ENCODE measurements around the gene CFAP99.
"Not testable (repeated sequence)": the region's sequence is repeated elsewhere in the genome, so short reads cannot be mapped to it uniquely, and the experiment has no call there.

CFAP99 gene

GRCh38 chr4:2418650-2419571 lies at the start of gene CFAP99:
TSS of gene CFAP99 (plus strand) at chr4:2418955.
- peak; percentile 96 for DNase-seq (ENCODE audit: low spot score)

DNA sequence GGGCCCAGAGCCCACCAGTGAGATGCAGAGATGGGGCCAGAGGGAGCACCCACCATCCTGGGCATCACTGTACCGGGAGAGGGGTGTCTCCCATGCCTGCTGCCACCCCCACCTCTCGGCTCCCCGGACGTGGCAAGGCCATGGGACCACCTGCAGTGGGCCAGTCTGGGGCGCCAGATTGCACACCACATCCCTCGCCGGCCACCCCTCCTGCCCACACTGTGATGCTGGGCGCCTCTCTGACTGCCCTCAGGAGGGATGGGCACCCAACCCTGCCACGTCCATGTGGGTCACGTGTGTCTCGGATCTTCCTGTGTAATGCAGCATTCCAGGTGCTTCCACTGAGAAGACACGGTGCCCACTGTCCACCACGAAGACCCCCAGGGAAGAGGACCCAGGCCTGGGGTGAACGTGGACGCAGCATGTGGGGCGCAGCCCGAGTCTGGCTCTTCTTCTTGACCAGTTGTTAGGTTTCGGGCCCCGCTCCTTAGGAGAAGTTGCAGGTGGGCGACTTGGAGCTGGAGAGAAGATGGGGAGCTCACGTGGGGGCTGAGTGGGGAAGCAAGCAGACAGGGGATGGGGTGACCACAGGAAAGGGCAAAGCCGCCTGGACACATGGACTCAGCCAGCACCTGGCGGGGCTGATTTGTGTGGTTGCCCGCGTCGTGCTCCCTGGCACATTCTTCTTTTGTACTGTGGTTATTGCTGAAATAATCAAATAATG lies 48.0 kb upstream of the CFAP99 start:
- DNase-seq (ENCODE audit: low spot score): no peak

GRCh38 chr4:2371765-2372487 lies 46.8 kb upstream of the CFAP99 start:
- no peak for DNase-seq (ENCODE audit: low spot score)

DNA sequence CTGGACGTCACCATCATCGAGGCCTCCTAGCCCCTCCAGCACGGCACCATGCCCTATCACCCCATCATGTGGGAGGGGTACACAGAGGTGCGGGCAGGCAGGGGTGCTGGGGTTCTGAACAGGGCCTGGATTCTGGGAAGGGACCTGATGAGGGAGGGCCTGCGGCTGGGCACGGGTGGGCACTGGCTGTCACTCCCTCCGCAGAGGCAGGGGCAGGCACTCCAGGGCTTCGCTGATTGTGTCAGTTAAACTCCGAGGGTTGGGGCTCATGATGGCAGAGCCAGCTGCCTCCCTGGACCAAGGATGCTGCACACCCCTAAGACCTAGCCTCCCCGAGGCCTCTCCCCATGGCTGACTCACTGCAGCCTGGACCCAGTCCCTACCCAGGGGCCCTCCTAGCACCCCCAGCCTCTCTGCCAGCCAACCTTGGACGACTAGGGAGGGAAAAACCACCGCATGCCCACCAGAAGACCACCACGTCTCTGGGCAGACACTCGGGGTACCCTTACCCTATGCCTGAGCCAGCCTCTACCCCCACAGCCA lies 46.2 kb upstream of the CFAP99 start:
- DNase-seq (ENCODE audit: low spot score): no peak

GRCh38 chr4:2373532-2373931 lies 45.2 kb upstream of the CFAP99 start:
- DNase-seq (ENCODE audit: low spot score): no peak

- DNase-seq (ENCODE audit: low spot score): no peak
These were observed 43.3 kb upstream of the CFAP99 start for GRCh38 chr4:2375427-2375826.

GRCh38 chr4:2377241-2377640 lies 41.5 kb upstream of the CFAP99 start:
- no peak for DNase-seq (ENCODE audit: low spot score)

DNA sequence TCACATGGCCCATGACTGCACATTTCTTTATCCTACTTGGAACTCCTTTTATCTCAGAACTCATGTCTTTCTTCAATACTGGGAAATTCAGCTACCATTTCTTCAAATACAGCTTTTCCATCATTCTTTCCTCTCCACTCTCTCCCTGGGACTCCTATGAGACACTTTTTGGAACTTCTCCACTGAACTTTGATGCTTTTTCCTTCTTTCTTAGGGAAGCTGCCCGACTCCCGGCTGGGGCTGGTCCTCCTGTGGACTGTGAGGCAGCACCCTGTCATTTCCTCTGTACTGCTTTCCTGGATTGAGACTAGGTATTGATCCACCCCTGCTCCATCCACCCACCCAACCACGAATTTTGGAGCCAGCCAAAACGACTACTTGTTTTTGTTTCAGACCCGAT lies 40.4 kb upstream of the CFAP99 start:
- DNase-seq (ENCODE audit: low spot score): peak; percentile 35

DNA sequence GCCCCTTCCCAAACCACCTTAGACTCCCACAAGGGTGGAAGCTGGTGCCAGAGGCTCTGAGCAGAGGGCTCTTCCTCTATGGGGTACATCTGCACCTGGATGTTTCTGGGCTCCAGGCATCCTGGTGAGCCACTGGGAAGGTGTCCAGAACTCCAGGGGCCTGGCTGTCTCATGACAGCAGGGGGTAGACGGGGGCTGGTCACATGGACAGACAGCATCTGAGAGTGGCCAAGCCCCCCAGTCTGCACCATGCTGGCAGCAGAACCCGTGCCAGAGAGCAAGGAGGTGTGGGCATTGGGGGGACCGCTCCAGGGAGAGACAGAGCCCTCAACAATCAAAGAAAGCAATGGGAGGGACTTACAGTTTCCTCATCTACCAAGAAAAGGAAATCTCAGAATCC lies 39.9 kb upstream of the CFAP99 start:
- no peak for DNase-seq (ENCODE audit: low spot score)

DNA sequence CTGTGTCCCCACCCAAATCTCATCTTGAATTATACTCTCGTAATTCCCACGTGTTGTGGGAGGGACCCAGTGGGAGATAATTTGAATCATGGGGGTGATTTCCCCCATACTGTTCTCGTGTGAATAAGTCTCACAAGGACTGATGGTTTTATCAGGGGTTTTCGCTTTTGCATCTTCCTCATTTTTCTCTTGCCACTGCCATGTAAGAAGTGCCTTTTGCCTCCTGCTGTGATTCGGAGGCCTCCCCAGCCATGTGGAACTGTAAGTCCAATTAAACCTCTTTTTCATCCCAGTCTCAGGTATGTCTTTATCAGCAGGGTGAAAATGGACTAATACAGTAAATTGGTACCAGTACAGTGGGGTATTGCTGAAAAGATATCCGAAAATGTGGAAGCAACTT lies 38.2 kb upstream of the CFAP99 start:
- not testable (repeated sequence) for DNase-seq (ENCODE audit: low spot score)

DNA sequence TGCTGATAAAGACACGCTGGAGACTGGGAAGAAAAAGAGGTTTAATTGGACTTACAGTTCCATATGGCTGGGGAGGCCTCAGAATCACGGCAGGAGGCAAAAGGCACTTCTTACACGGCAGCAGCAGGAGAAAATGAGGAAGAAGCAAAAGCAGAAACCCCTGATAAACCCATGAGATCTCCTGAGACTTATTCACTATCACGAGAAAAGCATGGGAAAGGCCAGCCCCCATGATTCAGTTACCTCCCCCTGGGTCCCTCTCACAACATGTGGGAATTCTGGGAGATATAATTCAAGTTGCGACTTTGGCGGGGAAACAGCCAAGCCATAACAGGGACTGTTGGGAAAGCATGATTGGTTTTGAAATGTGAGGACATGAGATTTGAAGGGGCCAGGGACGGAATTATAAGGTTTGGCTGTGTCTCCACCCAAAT lies 36.0 kb upstream of the CFAP99 start:
- not testable (repeated sequence) for DNase-seq (ENCODE audit: low spot score)

- not testable (repeated sequence) for DNase-seq (ENCODE audit: low spot score)
These were observed 35.5 kb upstream of the CFAP99 start for GRCh38 chr4:2383220-2383631.

- DNase-seq (ENCODE audit: low spot score): no peak
These were observed 35.0 kb upstream of the CFAP99 start for GRCh38 chr4:2383760-2384159.

GRCh38 chr4:2384245-2384644 lies 34.5 kb upstream of the CFAP99 start:
- DNase-seq (ENCODE audit: low spot score): no peak

- DNase-seq (ENCODE audit: low spot score): no peak
These were observed 33.2 kb upstream of the CFAP99 start for GRCh38 chr4:2385516-2385915.

GRCh38 chr4:2386717-2387116 lies 32.0 kb upstream of the CFAP99 start:
- DNase-seq (ENCODE audit: low spot score): no peak

GRCh38 chr4:2387218-2387617 lies 31.5 kb upstream of the CFAP99 start:
- DNase-seq (ENCODE audit: low spot score): no peak

DNA sequence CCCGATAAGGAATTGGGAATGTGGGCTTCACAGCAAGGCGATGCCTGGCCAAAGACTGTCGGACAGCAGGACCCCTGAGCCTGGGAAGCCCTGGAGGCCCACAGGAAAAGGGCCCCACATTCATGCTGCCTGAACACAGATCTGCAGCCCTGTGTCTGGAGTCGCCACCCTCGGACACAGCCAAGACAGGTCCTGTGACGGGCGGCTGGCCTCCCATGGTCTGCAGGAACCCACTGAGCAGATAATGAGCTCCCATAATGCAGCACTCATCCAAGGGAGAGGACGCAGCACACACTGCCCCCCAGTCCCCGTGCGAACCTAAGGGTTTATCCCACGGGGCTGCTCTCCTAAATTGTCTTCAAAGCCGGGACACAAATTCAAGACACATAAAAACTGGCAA lies 30.9 kb upstream of the CFAP99 start:
- DNase-seq (ENCODE audit: low spot score): no peak

GRCh38 chr4:2388429-2389182 lies 30.1 kb upstream of the CFAP99 start:
- DNase-seq (ENCODE audit: low spot score): peak; percentile 14

- no peak for DNase-seq (ENCODE audit: low spot score)
These were observed 29.1 kb upstream of the CFAP99 start for GRCh38 chr4:2389691-2390090.

DNA sequence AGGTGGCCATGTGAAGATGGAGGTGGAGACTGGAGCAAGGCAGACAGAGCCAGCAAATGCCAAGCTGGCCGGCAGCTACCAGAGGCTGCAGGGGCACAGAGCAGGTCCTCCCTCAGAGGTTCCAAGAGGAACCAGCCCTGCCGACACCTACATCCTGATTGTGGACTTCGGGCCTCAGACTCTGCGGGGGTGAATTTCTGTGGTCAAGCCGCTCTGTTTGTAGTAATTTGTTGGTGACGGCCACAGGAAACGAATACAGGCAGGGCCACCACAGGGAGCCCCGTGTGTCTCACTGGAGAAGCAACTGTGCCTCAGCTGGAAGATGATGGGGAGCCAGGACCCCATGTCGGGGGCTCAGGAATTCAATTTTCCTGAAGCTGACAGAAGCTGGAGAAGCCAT lies 28.6 kb upstream of the CFAP99 start:
- DNase-seq (ENCODE audit: low spot score): no peak

Data from AG08395 (cell line).